GM10266 (cell line): ENCODE results near the gene SUN1.

Experiments used
- DNase-seq: peaks from one replicate; pipeline ENCODE4 v3.0.0; 2012; ENCODE audit errors: extremely low spot score
- TF ChIP-seq, protein P1 (sequence below): IDR thresholded peaks from 2 replicates; pipeline ENCODE4 v1.5.1; 2012; ENCODE audit warnings: mild to moderate bottlenecking, low read depth; ENCODE audit not compliant: control insufficient read depth, insufficient read depth; ENCODE audit errors: missing control alignments

Gene SUN1

DNA sequence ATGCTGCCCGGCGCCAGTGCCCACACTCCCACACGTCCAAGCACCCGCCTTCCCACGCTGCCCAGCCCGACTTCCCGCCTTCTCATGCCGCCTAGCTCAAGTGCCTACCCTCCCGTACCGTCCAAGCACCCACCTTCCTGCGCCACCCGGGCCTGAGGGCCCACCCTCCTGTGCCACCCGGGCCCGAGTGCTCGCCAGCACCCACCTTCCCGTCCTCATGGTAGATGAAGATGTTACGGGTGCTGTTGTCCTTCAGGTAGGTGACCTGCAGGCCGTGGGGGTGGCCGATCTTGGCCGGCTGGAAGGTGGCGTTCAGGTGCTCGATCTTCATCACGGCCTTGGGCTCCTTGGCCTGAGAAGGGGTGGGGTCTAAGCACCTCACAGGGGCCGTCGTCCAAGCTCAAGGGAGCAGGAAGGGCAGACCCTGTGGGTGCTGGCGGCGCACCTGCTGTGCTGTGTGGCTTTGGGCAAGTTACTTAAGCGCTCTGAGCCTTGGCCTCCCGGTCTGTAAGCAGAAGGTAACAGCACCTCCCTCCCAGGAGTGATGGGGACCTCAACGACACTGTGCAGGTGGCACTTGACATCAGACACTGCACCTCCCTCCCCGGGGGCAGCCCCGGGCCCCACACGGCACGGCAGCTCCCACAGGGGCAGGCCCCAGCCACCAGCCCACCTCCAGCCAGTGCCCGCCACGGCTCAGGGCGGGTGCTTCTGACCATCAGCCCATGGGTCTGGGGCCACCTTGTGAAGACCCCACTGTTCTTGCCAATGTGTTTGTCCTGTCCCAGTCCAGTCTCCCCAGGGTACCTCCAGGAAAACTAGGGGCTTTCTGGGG is 71.9 kb downstream of the SUN1 start:
- TF ChIP-seq, protein P1, sequence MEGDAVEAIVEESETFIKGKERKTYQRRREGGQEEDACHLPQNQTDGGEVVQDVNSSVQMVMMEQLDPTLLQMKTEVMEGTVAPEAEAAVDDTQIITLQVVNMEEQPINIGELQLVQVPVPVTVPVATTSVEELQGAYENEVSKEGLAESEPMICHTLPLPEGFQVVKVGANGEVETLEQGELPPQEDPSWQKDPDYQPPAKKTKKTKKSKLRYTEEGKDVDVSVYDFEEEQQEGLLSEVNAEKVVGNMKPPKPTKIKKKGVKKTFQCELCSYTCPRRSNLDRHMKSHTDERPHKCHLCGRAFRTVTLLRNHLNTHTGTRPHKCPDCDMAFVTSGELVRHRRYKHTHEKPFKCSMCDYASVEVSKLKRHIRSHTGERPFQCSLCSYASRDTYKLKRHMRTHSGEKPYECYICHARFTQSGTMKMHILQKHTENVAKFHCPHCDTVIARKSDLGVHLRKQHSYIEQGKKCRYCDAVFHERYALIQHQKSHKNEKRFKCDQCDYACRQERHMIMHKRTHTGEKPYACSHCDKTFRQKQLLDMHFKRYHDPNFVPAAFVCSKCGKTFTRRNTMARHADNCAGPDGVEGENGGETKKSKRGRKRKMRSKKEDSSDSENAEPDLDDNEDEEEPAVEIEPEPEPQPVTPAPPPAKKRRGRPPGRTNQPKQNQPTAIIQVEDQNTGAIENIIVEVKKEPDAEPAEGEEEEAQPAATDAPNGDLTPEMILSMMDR = no peak
- DNase-seq = no peak

DNA sequence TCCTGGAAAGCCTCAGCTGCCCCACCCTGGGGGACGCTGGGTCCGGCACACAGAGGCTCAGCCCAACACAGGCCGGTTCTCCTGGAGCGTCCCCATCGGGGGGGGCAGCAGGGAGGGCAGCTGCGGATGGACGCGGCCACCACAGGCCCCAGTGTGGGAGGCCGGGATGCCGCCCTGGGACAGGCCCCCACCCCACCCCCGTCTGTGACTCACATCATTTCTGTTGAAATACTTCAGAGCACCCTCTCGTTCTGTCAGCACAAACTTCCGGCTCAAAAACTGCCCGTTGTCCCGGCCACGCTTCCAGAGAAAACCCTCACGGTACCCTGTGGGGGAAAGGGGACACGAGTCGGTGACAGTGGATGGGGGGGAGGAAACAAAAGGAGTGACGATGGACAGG is 72.6 kb downstream of the SUN1 start:
- DNase-seq = no peak
- TF ChIP-seq, protein P1 = no peak

DNA sequence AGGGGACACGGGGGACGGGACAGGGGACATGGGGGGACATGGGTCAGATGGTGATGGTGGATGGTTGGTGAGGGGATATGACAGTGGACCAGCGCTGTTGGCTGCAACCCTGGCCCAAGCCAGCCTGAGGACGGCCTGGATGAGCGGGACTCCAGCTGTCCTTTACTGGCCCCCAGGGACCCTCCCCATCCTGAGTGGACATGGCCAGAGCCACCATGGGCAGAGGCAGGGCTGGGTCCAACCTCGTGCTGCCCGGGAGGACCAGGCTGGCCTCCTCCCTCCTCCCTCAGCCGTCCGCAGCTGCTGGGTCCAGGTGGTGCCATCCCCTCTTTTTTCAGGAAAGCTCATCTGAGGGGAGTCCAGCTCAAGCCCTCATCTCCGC is 74.5 kb downstream of the SUN1 start:
- TF ChIP-seq, protein P1 = no peak
- DNase-seq = no peak

DNA sequence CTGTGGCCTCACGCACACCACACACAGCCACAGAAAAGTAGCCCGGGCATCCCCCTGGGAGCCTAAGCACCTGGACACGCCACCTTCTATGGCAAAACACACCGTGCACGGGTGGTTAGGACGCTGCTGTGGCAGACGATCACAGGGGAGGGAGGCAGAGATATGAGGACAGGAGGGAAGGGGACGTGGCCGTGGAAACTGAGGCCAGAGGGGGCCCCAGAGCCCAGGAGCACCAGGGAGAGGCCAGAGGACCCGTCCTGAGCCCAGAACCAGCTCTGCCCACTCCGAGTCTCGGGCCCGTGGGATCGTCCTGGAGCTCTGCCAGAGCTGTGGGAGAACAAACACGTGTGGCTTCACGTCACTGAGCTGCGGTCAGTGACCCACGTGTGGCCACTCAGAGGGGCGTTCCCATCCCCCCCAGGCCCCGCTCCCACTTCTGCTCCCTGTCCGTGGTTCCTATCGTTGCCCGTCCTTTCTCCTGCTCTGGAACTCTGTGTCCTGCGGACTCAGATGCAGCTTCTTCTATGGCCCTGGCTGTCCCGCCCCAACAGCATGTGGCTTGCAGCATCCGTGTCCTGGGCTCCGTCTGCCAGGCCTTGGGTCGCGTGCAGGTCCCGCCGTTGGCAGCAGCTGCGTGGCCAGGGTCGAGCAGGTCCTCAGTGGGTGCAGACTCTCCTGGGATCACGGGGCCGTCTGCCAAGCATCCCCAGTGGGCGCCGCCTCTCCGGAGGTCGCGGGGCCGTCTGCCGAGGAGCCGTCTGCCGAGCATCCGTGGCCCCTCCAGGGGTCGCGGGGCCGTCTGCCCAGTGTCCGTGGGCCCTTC is 75.1 kb downstream of the SUN1 start:
- TF ChIP-seq, protein P1 = no peak
- DNase-seq = no peak

DNA sequence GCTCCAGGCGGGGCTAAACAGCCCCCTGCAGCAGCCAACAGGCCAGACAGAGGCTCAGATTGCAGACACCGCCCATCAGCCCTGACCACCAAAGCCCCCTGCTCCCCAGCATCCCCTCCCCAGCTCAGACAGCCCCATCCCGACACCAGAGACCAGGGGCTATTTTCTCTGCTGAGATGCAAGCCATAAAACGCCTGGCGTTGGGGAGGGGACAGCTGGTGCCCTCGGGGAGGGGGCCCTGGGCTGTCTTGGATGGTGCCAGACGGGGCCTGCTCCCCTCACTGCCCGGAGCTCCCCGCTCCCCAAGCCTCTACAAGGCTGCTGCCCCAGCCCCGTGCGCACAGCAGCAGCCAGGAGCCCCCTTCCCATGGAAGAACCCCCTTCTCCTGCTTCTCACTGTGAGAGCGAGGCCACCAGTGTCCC is 75.9 kb downstream of the SUN1 start:
- TF ChIP-seq, protein P1 = no peak
- DNase-seq = no peak

DNA sequence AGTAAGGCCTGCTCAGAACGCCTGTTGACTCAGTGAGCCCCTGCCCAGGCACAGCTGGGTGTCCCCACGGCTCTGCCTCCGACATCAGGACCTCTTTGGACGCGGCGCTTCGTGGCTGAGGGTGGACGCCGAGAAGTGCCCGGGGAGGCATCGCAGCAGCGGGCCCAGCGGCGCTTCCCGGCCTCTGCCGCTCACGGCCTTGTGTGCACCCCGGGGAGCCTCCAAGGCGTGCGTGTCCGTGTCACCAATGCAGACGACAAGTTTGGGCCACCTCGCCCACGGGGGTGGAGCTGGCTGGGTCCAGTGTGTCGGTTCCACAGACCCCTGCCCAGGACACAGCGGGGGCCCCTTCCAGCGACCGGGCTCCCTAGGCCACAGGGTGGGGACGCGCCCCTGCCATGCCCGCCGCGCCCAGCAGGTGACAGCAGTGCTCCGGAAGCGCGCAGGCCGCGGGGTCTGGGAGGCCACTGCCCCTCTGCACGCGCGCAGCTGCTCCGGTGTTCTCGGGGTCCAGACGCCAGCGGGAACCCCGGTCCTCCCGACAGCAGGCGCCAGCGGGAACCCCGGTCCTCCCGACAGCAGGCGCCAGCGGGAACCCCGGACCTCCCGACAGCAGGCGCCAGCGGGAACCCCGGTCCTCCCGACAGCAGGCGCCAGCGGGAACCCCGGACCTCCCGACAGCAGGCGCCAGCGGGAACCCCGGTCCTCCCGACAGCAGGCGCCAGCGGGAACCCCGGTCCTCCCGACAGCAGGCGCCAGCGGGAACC is 76.5 kb downstream of the SUN1 start:
- DNase-seq = peak; percentile 92
- TF ChIP-seq, protein P1 = peak; percentile 95
